HEK293 (cell line): Measurements from ENCODE around the gene C17orf50.
A peak's percentile ranks its signal among the peaks of the same experiment; 100 is the strongest.

Source experiments
- MEIS1 ChIP-seq: sonication (generic); formaldehyde crosslinking; IDR thresholded peaks from 2 replicates; pipeline ENCODE4 v1.8.1; 2022; ENCODE audit warnings: missing genetic modification reagents, mild to moderate bottlenecking, borderline replicate concordance
- SCRT2 ChIP-seq: fragments of 450-650 bp; formaldehyde crosslinking; IDR thresholded peaks from 2 replicates; pipeline ENCODE4 v1.5.1; 2016; ENCODE audit warnings: missing biosample characterization, missing genetic modification characterization
- SETDB1 ChIP-seq: IDR thresholded peaks from one replicate; pipeline ENCODE4 v1.6.1; 2017; ENCODE audit warnings: mild to moderate bottlenecking, low read length, moderate library complexity, mixed read lengths; ENCODE audit not compliant: insufficient read length
- ZBTB17 ChIP-seq: fragments of 450-650 bp; formaldehyde crosslinking; IDR thresholded peaks from 2 replicates; pipeline ENCODE4 v1.5.1; 2016; ENCODE audit warnings: missing biosample characterization, missing genetic modification characterization
- ZFHX2 ChIP-seq: fragments of 450-650 bp; formaldehyde crosslinking; conservative IDR thresholded peaks from 2 replicates; pipeline ENCODE4 v1.5.1; 2016; ENCODE audit warnings: missing biosample characterization, missing genetic modification characterization
- ZNF221 ChIP-seq: fragments of 450-650 bp; formaldehyde crosslinking; IDR thresholded peaks from 2 replicates; pipeline ENCODE4 v1.5.1; 2017; ENCODE audit warnings: missing biosample characterization, missing genetic modification characterization, borderline replicate concordance
- ZNF24 ChIP-seq: fragments of 450-650 bp; formaldehyde crosslinking; IDR thresholded peaks from 2 replicates; pipeline ENCODE4 v1.5.1; 2016; ENCODE audit warnings: missing biosample characterization, missing genetic modification characterization
- ZNF391 ChIP-seq: fragments of 450-650 bp; formaldehyde crosslinking; IDR thresholded peaks from 2 replicates; pipeline ENCODE4 v1.5.1; 2016; ENCODE audit warnings: low read depth, missing biosample characterization, missing genetic modification characterization, borderline replicate concordance
- ZNF416 ChIP-seq: fragments of 450-650 bp; formaldehyde crosslinking; IDR thresholded peaks from 2 replicates; pipeline ENCODE4 v1.5.1; 2016; ENCODE audit warnings: missing biosample characterization, missing genetic modification characterization
- ZNF473 ChIP-seq: fragments of 450-650 bp; formaldehyde crosslinking; IDR thresholded peaks from 2 replicates; pipeline ENCODE4 v1.5.1; 2017; ENCODE audit warnings: missing biosample characterization, missing genetic modification characterization
- ZNF623 ChIP-seq: fragments of 450-650 bp; formaldehyde crosslinking; IDR thresholded peaks from 2 replicates; pipeline ENCODE4 v1.5.1; 2016; ENCODE audit warnings: missing biosample characterization, missing genetic modification characterization
- ZNF624 ChIP-seq: fragments of 450-650 bp; formaldehyde crosslinking; IDR thresholded peaks from 2 replicates; pipeline ENCODE4 v1.5.1; 2017; ENCODE audit warnings: missing biosample characterization, missing genetic modification characterization
- ZNF670 ChIP-seq: fragments of 450-650 bp; formaldehyde crosslinking; IDR thresholded peaks from 2 replicates; pipeline ENCODE4 v1.5.1; 2016; ENCODE audit warnings: missing biosample characterization, missing genetic modification characterization, low read depth
- ZNF76 ChIP-seq: fragments of 450-650 bp; formaldehyde crosslinking; IDR thresholded peaks from 2 replicates; pipeline ENCODE4; 2016; ENCODE audit warnings: low read depth, missing biosample characterization, missing genetic modification characterization, borderline replicate concordance
- ZNF791 ChIP-seq: fragments of 450-650 bp; formaldehyde crosslinking; IDR thresholded peaks from 2 replicates; pipeline ENCODE4 v1.5.1; 2016; ENCODE audit warnings: missing biosample characterization, missing genetic modification characterization
- ZNF843 ChIP-seq: fragments of 450-650 bp; formaldehyde crosslinking; IDR thresholded peaks from 2 replicates; pipeline ENCODE4 v1.5.1; 2016; ENCODE audit warnings: missing biosample characterization, missing genetic modification characterization
- TF ChIP-seq, protein P1 (sequence below): fragments of 450-650 bp; formaldehyde crosslinking; conservative IDR thresholded peaks from 2 replicates; pipeline ENCODE4 v1.5.1; 2016; ENCODE audit warnings: low read depth, missing biosample characterization, missing genetic modification characterization
- TF ChIP-seq, protein P2 (sequence below): fragments of 450-650 bp; formaldehyde crosslinking; IDR thresholded peaks from 2 replicates; pipeline ENCODE4 v1.5.1; 2016; ENCODE audit warnings: missing biosample characterization, missing genetic modification characterization
- TF ChIP-seq, protein P3 (sequence below): fragments of 450-650 bp; formaldehyde crosslinking; IDR thresholded peaks from 2 replicates; pipeline ENCODE4 v1.5.1; 2016; ENCODE audit warnings: missing biosample characterization, missing genetic modification characterization
- TF ChIP-seq, protein P4 (sequence below): fragments of 450-650 bp; formaldehyde crosslinking; IDR thresholded peaks from 2 replicates; pipeline ENCODE4 v1.5.1; 2016; ENCODE audit warnings: missing biosample characterization, missing genetic modification characterization
- TF ChIP-seq, protein P5 (sequence below): fragments of 450-650 bp; formaldehyde crosslinking; IDR thresholded peaks from 2 replicates; pipeline ENCODE4 v1.5.1; 2017; ENCODE audit warnings: missing biosample characterization, missing genetic modification characterization
- TF ChIP-seq, protein P6 (sequence below): fragments of 450-650 bp; formaldehyde crosslinking; IDR thresholded peaks from 2 replicates; pipeline ENCODE4; 2016; ENCODE audit warnings: missing biosample characterization, missing genetic modification characterization
- TF ChIP-seq, protein P7 (sequence below): fragments of 450-650 bp; formaldehyde crosslinking; IDR thresholded peaks from 2 replicates; pipeline ENCODE4 v1.5.1; 2016; ENCODE audit warnings: missing biosample characterization, missing genetic modification characterization
- TF ChIP-seq, protein P8 (sequence below): fragments of 450-650 bp; formaldehyde crosslinking; IDR thresholded peaks from 2 replicates; pipeline ENCODE4 v1.5.1; 2016; ENCODE audit warnings: missing biosample characterization, missing genetic modification characterization, borderline replicate concordance

C17orf50 gene

DNA sequence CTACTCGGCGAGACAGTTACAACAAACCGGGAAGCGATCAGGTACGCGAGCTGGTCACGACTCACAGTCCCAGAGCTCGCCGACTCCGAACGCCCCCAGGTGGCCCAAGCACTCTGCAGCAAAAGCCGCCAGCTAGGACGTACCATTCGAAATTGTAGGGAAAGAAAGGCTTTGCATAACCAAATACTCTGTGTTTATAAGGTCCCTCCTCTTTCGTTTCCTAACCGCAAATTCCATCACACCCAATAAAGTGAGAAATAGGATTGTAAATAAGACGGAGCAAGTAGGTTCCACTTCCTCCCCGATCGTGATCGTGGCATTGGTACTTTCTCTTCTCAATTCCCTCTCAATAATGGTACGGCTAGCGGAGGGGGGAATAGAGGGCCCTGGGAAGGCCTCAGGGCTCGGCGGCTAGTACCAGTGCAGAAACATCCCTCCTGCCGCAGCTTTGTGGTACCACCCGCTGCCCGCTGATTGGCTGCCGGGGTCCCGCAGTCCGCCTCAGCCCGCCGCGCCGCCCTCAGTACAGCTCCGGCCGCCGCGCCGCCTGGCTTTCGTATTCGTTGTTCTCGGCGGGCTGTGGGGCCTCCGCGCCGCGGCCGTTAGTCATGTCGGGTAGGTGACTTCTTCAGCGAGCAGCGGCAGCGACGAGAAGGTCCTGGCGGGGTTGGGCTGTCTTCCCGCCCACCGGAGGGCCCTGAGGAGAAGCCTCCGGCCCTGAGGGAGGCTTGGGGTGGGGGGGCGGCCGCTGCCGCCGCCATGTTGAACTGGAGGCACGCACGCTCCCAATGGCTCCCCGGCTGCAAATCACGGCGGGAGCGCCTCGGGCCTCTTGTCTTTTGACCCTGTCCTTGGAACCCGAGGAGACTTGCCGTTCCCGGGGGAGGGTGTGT lies 48.5 kb downstream of the C17orf50 start, which contains the start of gene TAF15 (continued):
- TF ChIP-seq, protein P1, sequence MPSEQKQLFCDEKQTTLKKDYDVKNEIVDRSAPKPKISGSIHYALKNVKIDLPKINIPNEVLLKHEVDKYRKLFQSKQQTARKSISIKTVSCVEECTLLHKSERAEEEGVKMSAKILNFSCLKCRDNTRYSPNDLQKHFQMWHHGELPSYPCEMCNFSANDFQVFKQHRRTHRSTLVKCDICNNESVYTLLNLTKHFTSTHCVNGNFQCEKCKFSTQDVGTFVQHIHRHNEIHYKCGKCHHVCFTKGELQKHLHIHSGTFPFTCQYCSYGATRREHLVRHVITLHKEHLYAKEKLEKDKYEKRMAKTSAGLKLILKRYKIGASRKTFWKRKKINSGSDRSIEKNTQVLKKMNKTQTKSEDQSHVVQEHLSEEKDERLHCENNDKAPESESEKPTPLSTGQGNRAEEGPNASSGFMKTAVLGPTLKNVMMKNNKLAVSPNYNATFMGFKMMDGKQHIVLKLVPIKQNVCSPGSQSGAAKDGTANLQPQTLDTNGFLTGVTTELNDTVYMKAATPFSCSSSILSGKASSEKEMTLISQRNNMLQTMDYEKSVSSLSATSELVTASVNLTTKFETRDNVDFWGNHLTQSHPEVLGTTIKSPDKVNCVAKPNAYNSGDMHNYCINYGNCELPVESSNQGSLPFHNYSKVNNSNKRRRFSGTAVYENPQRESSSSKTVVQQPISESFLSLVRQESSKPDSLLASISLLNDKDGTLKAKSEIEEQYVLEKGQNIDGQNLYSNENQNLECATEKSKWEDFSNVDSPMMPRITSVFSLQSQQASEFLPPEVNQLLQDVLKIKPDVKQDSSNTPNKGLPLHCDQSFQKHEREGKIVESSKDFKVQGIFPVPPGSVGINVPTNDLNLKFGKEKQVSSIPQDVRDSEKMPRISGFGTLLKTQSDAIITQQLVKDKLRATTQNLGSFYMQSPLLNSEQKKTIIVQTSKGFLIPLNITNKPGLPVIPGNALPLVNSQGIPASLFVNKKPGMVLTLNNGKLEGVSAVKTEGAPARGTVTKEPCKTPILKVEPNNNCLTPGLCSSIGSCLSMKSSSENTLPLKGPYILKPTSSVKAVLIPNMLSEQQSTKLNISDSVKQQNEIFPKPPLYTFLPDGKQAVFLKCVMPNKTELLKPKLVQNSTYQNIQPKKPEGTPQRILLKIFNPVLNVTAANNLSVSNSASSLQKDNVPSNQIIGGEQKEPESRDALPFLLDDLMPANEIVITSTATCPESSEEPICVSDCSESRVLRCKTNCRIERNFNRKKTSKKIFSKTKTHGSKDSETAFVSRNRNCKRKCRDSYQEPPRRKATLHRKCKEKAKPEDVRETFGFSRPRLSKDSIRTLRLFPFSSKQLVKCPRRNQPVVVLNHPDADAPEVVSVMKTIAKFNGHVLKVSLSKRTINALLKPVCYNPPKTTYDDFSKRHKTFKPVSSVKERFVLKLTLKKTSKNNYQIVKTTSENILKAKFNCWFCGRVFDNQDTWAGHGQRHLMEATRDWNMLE (tag by site-specific recombination) = no peak
- no peak for TF ChIP-seq ZNF670 (tag by site-specific recombination)
- TF ChIP-seq ZNF221 = no peak
- no peak for TF ChIP-seq SETDB1
- no peak for TF ChIP-seq ZNF416
- no peak for TF ChIP-seq ZNF791
- TF ChIP-seq, protein P2, sequence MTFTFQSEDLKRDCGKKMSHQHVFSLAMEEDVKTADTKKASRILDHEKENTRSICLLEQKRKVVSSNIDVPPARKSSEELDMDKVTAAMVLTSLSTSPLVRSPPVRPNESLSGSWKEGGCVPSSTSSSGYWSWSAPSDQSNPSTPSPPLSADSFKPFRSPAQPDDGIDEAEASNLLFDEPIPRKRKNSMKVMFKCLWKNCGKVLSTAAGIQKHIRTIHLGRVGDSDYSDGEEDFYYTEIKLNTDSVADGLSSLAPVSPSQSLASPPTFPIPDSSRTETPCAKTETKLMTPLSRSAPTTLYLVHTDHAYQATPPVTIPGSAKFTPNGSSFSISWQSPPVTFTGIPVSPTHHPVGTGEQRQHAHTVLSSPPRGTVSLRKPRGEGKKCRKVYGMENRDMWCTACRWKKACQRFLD (tag by site-specific recombination) = no peak
- peak; percentile 96 for TF ChIP-seq ZBTB17 (tag by site-specific recombination)
- TF ChIP-seq, protein P3, sequence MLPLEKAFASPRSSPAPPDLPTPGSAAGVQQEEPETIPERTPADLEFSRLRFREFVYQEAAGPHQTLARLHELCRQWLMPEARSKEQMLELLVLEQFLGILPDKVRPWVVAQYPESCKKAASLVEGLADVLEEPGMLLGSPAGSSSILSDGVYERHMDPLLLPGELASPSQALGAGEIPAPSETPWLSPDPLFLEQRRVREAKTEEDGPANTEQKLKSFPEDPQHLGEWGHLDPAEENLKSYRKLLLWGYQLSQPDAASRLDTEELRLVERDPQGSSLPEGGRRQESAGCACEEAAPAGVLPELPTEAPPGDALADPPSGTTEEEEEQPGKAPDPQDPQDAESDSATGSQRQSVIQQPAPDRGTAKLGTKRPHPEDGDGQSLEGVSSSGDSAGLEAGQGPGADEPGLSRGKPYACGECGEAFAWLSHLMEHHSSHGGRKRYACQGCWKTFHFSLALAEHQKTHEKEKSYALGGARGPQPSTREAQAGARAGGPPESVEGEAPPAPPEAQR (tag by site-specific recombination) = 0 out of 2 replicates have a peak, but pooled peaks have one; percentile 25
- peak; percentile 36 for TF ChIP-seq ZNF623 (tag by site-specific recombination)
- TF ChIP-seq ZNF76 (tag by site-specific recombination) = peak; percentile 84
- TF ChIP-seq, protein P4, sequence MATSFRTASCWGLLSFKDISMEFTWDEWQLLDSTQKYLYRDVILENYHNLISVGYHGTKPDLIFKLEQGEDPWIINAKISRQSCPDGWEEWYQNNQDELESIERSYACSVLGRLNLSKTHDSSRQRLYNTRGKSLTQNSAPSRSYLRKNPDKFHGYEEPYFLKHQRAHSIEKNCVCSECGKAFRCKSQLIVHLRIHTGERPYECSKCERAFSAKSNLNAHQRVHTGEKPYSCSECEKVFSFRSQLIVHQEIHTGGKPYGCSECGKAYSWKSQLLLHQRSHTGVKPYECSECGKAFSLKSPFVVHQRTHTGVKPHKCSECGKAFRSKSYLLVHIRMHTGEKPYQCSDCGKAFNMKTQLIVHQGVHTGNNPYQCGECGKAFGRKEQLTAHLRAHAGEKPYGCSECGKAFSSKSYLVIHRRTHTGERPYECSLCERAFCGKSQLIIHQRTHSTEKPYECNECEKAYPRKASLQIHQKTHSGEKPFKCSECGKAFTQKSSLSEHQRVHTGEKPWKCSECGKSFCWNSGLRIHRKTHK (tag by site-specific recombination) = no peak
- TF ChIP-seq, protein P5, sequence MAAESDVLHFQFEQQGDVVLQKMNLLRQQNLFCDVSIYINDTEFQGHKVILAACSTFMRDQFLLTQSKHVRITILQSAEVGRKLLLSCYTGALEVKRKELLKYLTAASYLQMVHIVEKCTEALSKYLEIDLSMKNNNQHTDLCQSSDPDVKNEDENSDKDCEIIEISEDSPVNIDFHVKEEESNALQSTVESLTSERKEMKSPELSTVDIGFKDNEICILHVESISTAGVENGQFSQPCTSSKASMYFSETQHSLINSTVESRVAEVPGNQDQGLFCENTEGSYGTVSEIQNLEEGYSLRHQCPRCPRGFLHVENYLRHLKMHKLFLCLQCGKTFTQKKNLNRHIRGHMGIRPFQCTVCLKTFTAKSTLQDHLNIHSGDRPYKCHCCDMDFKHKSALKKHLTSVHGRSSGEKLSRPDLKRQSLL (tag by site-specific recombination) = no peak
- TF ChIP-seq ZFHX2 (tag by site-specific recombination) = peak; percentile 21; the same call in 1 of the 2 replicates
- TF ChIP-seq, protein P6, sequence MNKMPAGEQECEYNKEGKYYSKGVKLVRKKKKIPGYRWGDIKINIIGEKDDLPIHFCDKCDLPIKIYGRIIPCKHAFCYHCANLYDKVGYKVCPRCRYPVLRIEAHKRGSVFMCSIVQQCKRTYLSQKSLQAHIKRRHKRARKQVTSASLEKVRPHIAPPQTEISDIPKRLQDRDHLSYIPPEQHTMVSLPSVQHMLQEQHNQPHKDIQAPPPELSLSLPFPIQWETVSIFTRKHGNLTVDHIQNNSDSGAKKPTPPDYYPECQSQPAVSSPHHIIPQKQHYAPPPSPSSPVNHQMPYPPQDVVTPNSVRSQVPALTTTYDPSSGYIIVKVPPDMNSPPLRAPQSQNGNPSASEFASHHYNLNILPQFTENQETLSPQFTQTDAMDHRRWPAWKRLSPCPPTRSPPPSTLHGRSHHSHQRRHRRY (tag by site-specific recombination) = no peak
- peak; percentile 36; the same call in 1 of the 2 replicates for TF ChIP-seq ZNF843 (tag by site-specific recombination)
- TF ChIP-seq, protein P7, sequence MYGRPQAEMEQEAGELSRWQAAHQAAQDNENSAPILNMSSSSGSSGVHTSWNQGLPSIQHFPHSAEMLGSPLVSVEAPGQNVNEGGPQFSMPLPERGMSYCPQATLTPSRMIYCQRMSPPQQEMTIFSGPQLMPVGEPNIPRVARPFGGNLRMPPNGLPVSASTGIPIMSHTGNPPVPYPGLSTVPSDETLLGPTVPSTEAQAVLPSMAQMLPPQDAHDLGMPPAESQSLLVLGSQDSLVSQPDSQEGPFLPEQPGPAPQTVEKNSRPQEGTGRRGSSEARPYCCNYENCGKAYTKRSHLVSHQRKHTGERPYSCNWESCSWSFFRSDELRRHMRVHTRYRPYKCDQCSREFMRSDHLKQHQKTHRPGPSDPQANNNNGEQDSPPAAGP = peak; percentile 73; the same call in 1 of the 2 replicates
- no peak for TF ChIP-seq MEIS1 (CRISPR knock-in tag)
- TF ChIP-seq ZNF473 (tag by site-specific recombination) = no peak
- no peak for TF ChIP-seq SCRT2 (tag by site-specific recombination)
- TF ChIP-seq ZNF391 (tag by site-specific recombination) = peak; percentile 69; the same call in 1 of the 2 replicates
- TF ChIP-seq, protein P8, sequence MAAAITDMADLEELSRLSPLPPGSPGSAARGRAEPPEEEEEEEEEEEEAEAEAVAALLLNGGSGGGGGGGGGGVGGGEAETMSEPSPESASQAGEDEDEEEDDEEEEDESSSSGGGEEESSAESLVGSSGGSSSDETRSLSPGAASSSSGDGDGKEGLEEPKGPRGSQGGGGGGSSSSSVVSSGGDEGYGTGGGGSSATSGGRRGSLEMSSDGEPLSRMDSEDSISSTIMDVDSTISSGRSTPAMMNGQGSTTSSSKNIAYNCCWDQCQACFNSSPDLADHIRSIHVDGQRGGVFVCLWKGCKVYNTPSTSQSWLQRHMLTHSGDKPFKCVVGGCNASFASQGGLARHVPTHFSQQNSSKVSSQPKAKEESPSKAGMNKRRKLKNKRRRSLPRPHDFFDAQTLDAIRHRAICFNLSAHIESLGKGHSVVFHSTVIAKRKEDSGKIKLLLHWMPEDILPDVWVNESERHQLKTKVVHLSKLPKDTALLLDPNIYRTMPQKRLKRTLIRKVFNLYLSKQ = no peak
- TF ChIP-seq ZNF24 (tag by site-specific recombination) = no peak; the same call in 1 of the 2 replicates
- TF ChIP-seq ZNF624 (tag by site-specific recombination) = no peak
